Vagina (tissue), 2 donors: ENCODE results near the gene RGS14.

Experiments
- POLR2A ChIP-seq, 2 donors: fragments of 450-650 bp; IDR thresholded peaks; one replicate each; pipeline ENCODE4 v1.6.1; 2017; ENCODE audit warnings: antibody characterized with exemption in 2 of 2, mild to moderate bottlenecking in 2 of 2, moderate library complexity in 2 of 2
- POLR2AphosphoS5 ChIP-seq, 2 donors: sonication (generic); formaldehyde crosslinking; IDR thresholded peaks; one replicate each; pipeline ENCODE4 v1.9.0; 2017; ENCODE audit warnings: antibody characterized with exemption in 2 of 2, mild to moderate bottlenecking in 2 of 2, low read depth in 1 of 2; ENCODE audit not compliant: insufficient read depth in 1 of 2
- TF ChIP-seq, protein P1 (sequence below), 3 experiments: fragments of 450-650 bp in 2 of 3; fragments of 200-600 bp in 1 of 3; sonication (generic) in 1 of 3; IDR thresholded peaks; one replicate each; pipeline ENCODE4 v1.5.1; 2017 to 2019; ENCODE audit warnings: antibody characterized with exemption in 3 of 3, mild to moderate bottlenecking in 2 of 3, moderate library complexity in 2 of 3

DNA sequence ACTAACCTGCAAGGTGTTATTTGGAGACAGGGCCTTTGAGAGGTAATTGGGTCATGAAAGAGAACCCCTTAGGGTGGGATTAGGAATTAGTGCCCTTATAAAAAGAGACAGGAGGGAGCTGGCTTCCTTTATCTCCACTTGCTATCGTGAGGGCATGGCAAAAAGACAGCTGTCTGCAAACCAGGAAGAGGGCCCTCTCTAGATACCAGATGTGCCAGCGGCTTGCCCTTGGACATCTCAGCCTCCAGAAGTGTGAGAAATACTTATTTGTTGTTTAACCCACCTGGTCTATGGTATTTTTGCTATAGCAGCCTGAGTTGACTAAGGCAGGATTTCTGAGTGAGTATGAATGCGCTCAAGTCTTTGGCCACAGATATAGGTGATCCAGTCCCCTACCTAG is 978 bp upstream of the RGS14 start:
- TF ChIP-seq, protein P1, sequence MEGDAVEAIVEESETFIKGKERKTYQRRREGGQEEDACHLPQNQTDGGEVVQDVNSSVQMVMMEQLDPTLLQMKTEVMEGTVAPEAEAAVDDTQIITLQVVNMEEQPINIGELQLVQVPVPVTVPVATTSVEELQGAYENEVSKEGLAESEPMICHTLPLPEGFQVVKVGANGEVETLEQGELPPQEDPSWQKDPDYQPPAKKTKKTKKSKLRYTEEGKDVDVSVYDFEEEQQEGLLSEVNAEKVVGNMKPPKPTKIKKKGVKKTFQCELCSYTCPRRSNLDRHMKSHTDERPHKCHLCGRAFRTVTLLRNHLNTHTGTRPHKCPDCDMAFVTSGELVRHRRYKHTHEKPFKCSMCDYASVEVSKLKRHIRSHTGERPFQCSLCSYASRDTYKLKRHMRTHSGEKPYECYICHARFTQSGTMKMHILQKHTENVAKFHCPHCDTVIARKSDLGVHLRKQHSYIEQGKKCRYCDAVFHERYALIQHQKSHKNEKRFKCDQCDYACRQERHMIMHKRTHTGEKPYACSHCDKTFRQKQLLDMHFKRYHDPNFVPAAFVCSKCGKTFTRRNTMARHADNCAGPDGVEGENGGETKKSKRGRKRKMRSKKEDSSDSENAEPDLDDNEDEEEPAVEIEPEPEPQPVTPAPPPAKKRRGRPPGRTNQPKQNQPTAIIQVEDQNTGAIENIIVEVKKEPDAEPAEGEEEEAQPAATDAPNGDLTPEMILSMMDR (IDR thresholded peaks at IDR 0.05) = no peak
- TF ChIP-seq POLR2A (IDR thresholded peaks at IDR 0.05) (no peak), POLR2AphosphoS5 (IDR thresholded peaks at IDR 0.05; ENCODE audit: insufficient read depth in 1 of 2, low read depth in 1 of 2) (no peak)
